Naive thymus-derived CD4-positive, alpha-beta T cell (primary cell): ENCODE data around the gene BORCS6. TPM values are rescaled to one million over a fixed set of nuclear protein-coding genes. Genes with fewer than 3 reads are reported as not detected.
"Not testable (repeated sequence)": the region's sequence is repeated elsewhere in the genome, so short reads cannot be mapped to it uniquely, and the experiment has no call there.

Experiments
- ATAC-seq: fragments of 150-1000 bp; cut with Tn5 transposase; 2 replicates; pipeline ENCODE4 v1.10.0; 2021; ENCODE audit warnings: mild to moderate bottlenecking, moderate library complexity
- CTCF ChIA-PET: fragments of 350-600 bp; sonication (Branson Sonifier 250); formaldehyde crosslinking; loops from one replicate; lab custom pipeline; 2021; ENCODE audit warnings: antibody characterized with exemption; lab: Charles Lee
- POLR2A ChIA-PET: fragments of 350-600 bp; sonication (Branson Sonifier 250); formaldehyde crosslinking; loops from one replicate; lab custom pipeline; 2021; ENCODE audit warnings: antibody characterized with exemption, inconsistent platforms; lab: Charles Lee
- DNase-seq, 9 donors: peaks; one replicate each; pipeline versions ENCODE4 v3.0.0 to v3.0.0-alpha.2; 2020 to 2022; ENCODE audit warnings: mixed read lengths in 1 of 9
- H3K27ac ChIP-seq: one replicate; pipeline ENCODE4 v1.7.0; 2013; ENCODE audit warnings: mild to moderate bottlenecking, low read depth, low read length, moderate library complexity
- H3K27me3 ChIP-seq, 2 donors: one replicate each; pipeline ENCODE4 v1.7.0; 2013; ENCODE audit warnings: low read length in 2 of 2, mild to moderate bottlenecking in 2 of 2, moderate library complexity in 2 of 2; ENCODE audit not compliant: control insufficient read depth in 2 of 2, insufficient read depth in 2 of 2
- H3K36me3 ChIP-seq, 3 experiments: 1 replicate in 2 of 3; 2 replicates in 1 of 3; pipeline ENCODE4 v1.7.0; 2013; ENCODE audit warnings: low read length in 3 of 3, mild to moderate bottlenecking in 3 of 3, moderate library complexity in 1 of 3; ENCODE audit not compliant: insufficient read depth in 3 of 3, control insufficient read depth in 2 of 3
- H3K4me1 ChIP-seq, 2 donors: one replicate each; pipeline ENCODE4 v1.7.0; 2013; ENCODE audit warnings: low read length in 2 of 2, mild to moderate bottlenecking in 2 of 2, moderate library complexity in 1 of 2; ENCODE audit not compliant: control insufficient read depth in 2 of 2, insufficient read depth in 2 of 2
- H3K4me3 ChIP-seq: 2 replicates; pipeline ENCODE4 v1.7.0; 2013; ENCODE audit warnings: mild to moderate bottlenecking, low read length
- H3K9me3 ChIP-seq, 3 experiments: 1 replicate in 2 of 3; 2 replicates in 1 of 3; pipeline ENCODE4 v1.7.0; 2013; ENCODE audit warnings: low read length in 3 of 3; ENCODE audit not compliant: control insufficient read depth in 2 of 3
- H3K27ac Mint-ChIP-seq, 9 donors: one replicate each; pipeline ENCODE4 v1.8.0; 2020 to 2022; ENCODE audit warnings: mixed read lengths in 9 of 9, mild to moderate bottlenecking in 8 of 9, moderate library complexity in 5 of 9, inconsistent platforms in 2 of 9
- H3K27me3 Mint-ChIP-seq, 5 donors: one replicate each; pipeline ENCODE4 v1.8.0; 2021 to 2022; ENCODE audit warnings: mixed read lengths in 5 of 5, mild to moderate bottlenecking in 1 of 5
- H3K36me3 Mint-ChIP-seq, 5 donors: one replicate each; pipeline ENCODE4 v1.8.0; 2020 to 2022; ENCODE audit warnings: mixed read lengths in 5 of 5, mild to moderate bottlenecking in 3 of 5, inconsistent platforms in 1 of 5
- H3K4me1 Mint-ChIP-seq, 7 donors: one replicate each; pipeline ENCODE4 v1.8.0; 2020 to 2022; ENCODE audit warnings: mixed read lengths in 7 of 7, mild to moderate bottlenecking in 3 of 7, inconsistent platforms in 1 of 7
- H3K4me3 Mint-ChIP-seq, 10 donors: one replicate each; pipeline ENCODE4 v1.8.0; 2020 to 2022; ENCODE audit warnings: mild to moderate bottlenecking in 10 of 10, mixed read lengths in 10 of 10, moderate library complexity in 6 of 10, inconsistent platforms in 2 of 10
- H3K9me3 Mint-ChIP-seq, 11 donors: one replicate each; pipeline ENCODE4 v1.8.0; 2020 to 2022; ENCODE audit warnings: mixed read lengths in 11 of 11, mild to moderate bottlenecking in 4 of 11, inconsistent platforms in 1 of 11, moderate library complexity in 1 of 11
- intact Hi-C, 2 donors: fragments of 100-400 bp; cut with micrococcal nuclease; formaldehyde crosslinking; loops; one replicate each; pipeline ENCODE4 v1.15.1; 2023
- polyA plus RNA-seq, 2 donors: library from polyadenylated mRNA; unstranded; fragments of 300-500 nt; fragmentation: Illumina TruSeq; gene quantifications; one replicate each; pipeline ENCODE4 v1.2.3, GENCODE V29; 2021
- total RNA-seq, 6 experiments: library from RNA in 5 of 6; stranded (reverse) in 5 of 6; gene quantifications; 1 replicate in 5 of 6; 2 replicates in 1 of 6; pipeline ENCODE4 v1.2.3 and lab custom pipeline; 2021 to 2026

The BORCS6 gene
- total and polyA plus RNA-seq, 7 experiments from 2014 or later = 5.4 to 23.7 (median 15.8) TPM

DNA sequence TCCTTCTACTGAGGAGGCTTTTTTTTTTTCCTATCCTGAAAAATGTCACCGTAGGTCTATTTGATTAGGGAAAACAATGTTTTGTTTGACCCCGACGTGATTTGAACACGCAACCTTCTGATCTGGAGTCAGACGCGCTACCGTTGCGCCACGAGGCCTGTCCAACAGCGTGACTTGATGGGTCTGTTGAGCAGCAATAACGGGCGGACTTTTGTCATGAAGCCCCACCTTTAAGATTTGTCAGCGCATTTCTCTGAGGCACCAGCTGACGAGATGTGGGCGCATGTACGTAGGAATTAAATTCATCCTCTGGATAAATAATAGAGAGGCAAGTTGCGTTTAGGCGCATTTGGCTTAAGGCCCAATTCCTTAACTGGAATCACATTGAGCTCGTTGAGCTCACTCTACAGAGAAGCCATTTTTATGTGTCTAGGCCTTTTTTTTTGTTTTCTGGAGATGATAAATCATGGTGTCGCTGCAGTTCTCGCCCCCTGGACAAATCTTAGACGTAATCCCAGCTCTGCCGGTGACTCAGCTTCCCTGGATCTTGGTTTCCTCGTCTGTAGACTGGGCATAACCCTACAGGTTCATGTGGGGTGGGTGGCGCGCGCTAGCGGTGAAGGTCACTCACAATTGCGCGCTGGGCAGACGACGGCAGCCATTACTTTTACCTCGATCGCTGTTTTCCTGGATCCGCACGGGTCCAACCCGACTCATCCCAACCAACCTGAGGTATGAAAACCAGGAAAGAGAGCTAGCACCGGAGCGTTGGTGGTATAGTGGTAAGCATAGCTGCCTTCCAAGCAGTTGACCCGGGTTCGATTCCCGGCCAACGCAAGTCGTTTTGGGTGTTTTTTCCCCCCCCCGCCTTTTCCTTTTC lies 31.0 kb upstream of the BORCS6 start:
- peak overlapping the region; percentile 86 to 99 (median 92) for H3K4me3 Mint-ChIP-seq
- Histone ChIP-seq H3K4me3 (peak overlapping the region; percentile 99), H3K27ac (peak overlapping the region; percentile 83), H3K27me3 (no peaks in the 10 kb centered on the region), H3K9me3 (no peaks in the 10 kb centered on the region), H3K36me3 (peaks cover 0 to 4% (median 0%) of the 10 kb centered on the region in 3 experiments), H3K4me1 (peaks cover 12 to 15% of the 10 kb centered on the region in 2 donors)
- ATAC-seq (peak; percentile 39), DNase-seq (peak; percentile 76 to 90 (median 86))
- H3K9me3 Mint-ChIP-seq = peaks cover 0 to 27% (median 0%) of the 10 kb centered on the region in 11 donors
- H3K27ac Mint-ChIP-seq = peak overlapping the region; percentile 95 to 100 (median 99)
- peaks cover 0 to 23% (median 3%) of the 10 kb centered on the region in 5 donors for H3K36me3 Mint-ChIP-seq
- ChIA-PET POLR2A (interaction anchor here (0.6 to 10.9 kb wide), 28 partner anchors 12 to 913 kb away, joined by 3 to 436 read pairs (median 9); partner anchors contain the start of genes ALOXE3, AURKB, BORCS6 and CTC1), CTCF (interaction anchor here (0.6 to 7.2 kb wide), 15 partner anchors 9 to 210 kb away, joined by 3 to 70 read pairs (median 5); partner anchors contain the start of genes ALOXE3, BORCS6, CTC1 and PFAS)
- intact Hi-C loops = loop anchor here (5.0 to 10.0 kb wide), 6 partner anchors 49 to 1206 kb away; partner anchors contain the start of genes CCDC42 (in 1 of the 2), CHD3 (in 1 of the 2), NDEL1 (in 1 of the 2) and RNASEK (in 1 of the 2)
- H3K4me1 Mint-ChIP-seq = peaks cover 14 to 63% (median 53%) of the 10 kb centered on the region in 7 donors
- peaks cover 0 to 17% (median 0%) of the 10 kb centered on the region in 5 donors for H3K27me3 Mint-ChIP-seq

GRCh38 chr17:8214000-8214399 lies 24.0 kb upstream of the BORCS6 start:
- H3K4me1 ChIP-seq, H3K27ac ChIP-seq, H3K27me3 ChIP-seq, H3K27ac Mint-ChIP-seq, H3K27me3 Mint-ChIP-seq, H3K36me3 ChIP-seq, H3K4me3 Mint-ChIP-seq, H3K9me3 Mint-ChIP-seq, H3K9me3 ChIP-seq, CTCF ChIA-PET, H3K36me3 Mint-ChIP-seq, DNase-seq, H3K4me3 ChIP-seq, ATAC-seq: not testable (repeated sequence)
- intact Hi-C loops = loop anchor here in 1 of 2 donors (5.0 kb wide), 1 partner anchor 33 kb away; the partner anchor contains the start of genes CTC1 and PFAS
- H3K4me1 Mint-ChIP-seq = peaks cover 15 to 22% (median 20%) of the 10 kb centered on the region in 7 donors
- POLR2A ChIA-PET = interaction anchor here (0.6 to 7.9 kb wide), 7 partner anchors 9 to 104 kb away, joined by 3 to 91 read pairs (median 5); partner anchors contain the start of gene BORCS6

DNA sequence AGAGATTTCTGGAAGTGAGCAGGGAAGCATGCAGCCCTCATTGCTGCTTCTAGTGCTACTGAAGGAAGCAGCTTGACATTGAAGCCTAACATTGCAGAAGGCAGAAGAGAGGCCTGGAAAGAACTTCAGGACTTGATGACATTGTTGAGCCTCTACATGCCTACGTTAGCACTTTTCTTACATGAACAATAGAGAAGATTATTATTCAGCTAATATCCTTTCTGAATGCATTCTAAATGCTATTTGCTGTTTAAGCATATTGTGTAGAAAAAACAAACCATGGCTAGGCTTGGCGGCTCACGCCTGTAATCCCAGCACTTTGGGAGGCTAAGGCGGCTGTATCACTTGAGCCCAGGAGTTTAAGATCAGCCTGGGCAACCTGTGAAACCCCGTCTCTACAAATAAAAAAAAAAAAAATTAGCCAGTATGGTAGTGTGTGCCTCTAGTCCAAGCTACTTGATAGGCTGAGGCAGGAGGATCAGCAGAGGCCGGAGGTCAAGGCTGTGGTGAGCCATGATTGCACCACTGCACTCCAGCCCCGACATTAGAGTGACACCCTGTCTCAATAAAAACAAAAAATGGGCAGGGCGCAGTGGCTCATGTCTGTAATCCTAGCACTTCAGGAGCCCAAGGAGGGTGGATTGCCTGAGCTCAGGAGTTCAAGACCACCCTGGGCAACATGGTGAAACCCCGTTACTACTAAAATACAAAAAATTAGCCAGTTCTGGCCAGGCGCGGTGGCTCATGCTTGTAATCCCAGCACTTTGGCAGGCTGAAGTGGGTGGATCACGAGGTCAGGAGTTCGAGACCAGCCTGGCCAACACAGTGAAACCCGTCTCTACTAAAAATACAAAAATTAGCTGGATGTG lies 22.6 kb upstream of the BORCS6 start:
- no peak overlapping the region for H3K27ac Mint-ChIP-seq
- Histone ChIP-seq H3K36me3 (no peaks in the 10 kb centered on the region), H3K4me1 (peaks cover 5 to 8% of the 10 kb centered on the region in 2 donors), H3K27me3 (no peaks in the 10 kb centered on the region), H3K9me3 (no peaks in the 10 kb centered on the region), H3K4me3 (no peak overlapping the region), H3K27ac (no peak overlapping the region)
- DNase-seq = no peak
- peaks cover 14 to 23% (median 16%) of the 10 kb centered on the region in 7 donors for H3K4me1 Mint-ChIP-seq
- peaks cover 0 to 8% (median 0%) of the 10 kb centered on the region in 5 donors for H3K36me3 Mint-ChIP-seq
- no peaks in the 10 kb centered on the region for H3K27me3 Mint-ChIP-seq
- POLR2A ChIA-PET = interaction anchor here (0.6 to 9.6 kb wide), 6 partner anchors 11 to 90 kb away, joined by 3 to 110 read pairs (median 18); partner anchors contain the start of genes BORCS6 and CTC1
- intact Hi-C loops = loop anchor here in 1 of 2 donors (5.0 kb wide), 1 partner anchor 35 kb away; the partner anchor contains the start of genes CTC1 and PFAS
- peak overlapping the region in 1 of 10 donors; percentile 92 for H3K4me3 Mint-ChIP-seq
- H3K9me3 Mint-ChIP-seq = no peaks in the 10 kb centered on the region
- ATAC-seq = no peak
- CTCF ChIA-PET = interaction anchor here (1.8 to 2.4 kb wide), 2 partner anchors 9 to 93 kb away, joined by 5 to 6 read pairs; no protein-coding TSS in a partner anchor

- no peaks in the 10 kb centered on the region for H3K9me3 Mint-ChIP-seq
- peaks cover 0 to 16% (median 0%) of the 10 kb centered on the region in 5 donors for H3K36me3 Mint-ChIP-seq
- H3K27me3 Mint-ChIP-seq = no peaks in the 10 kb centered on the region
- POLR2A ChIA-PET = interaction anchor here (1.0 to 9.6 kb wide), 9 partner anchors 8 to 85 kb away, joined by 4 to 110 read pairs (median 6); partner anchors contain the start of genes BORCS6, CTC1 and SLC25A35
- Histone ChIP-seq H3K27ac (peak overlapping the region; percentile 81), H3K4me3 (peak overlapping the region; percentile 91), H3K9me3 (no peaks in the 10 kb centered on the region), H3K4me1 (peaks cover 5 to 8% of the 10 kb centered on the region in 2 donors), H3K27me3 (no peaks in the 10 kb centered on the region), H3K36me3 (no peaks in the 10 kb centered on the region)
- DNase-seq (no peak), ATAC-seq (no peak)
- H3K4me1 Mint-ChIP-seq = peaks cover 14 to 35% (median 16%) of the 10 kb centered on the region in 7 donors
- peak overlapping the region; percentile 60 to 95 (median 86) for H3K27ac Mint-ChIP-seq
- CTCF ChIA-PET = interaction anchor here (0.7 to 2.4 kb wide), 4 partner anchors 11 to 91 kb away, joined by 4 to 6 read pairs (median 5); no protein-coding TSS in a partner anchor
- H3K4me3 Mint-ChIP-seq = peak overlapping the region; percentile 85 to 97 (median 93)
- intact Hi-C loops = loop anchor here (1.0 to 5.0 kb wide), 6 partner anchors 11 to 38 kb away; partner anchors contain the start of genes CTC1 (in 1 of the 2) and PFAS (in 1 of the 2)
Observed at GRCh38 chr17:8210761-8211458, 20.9 kb upstream of the BORCS6 start.

DNA sequence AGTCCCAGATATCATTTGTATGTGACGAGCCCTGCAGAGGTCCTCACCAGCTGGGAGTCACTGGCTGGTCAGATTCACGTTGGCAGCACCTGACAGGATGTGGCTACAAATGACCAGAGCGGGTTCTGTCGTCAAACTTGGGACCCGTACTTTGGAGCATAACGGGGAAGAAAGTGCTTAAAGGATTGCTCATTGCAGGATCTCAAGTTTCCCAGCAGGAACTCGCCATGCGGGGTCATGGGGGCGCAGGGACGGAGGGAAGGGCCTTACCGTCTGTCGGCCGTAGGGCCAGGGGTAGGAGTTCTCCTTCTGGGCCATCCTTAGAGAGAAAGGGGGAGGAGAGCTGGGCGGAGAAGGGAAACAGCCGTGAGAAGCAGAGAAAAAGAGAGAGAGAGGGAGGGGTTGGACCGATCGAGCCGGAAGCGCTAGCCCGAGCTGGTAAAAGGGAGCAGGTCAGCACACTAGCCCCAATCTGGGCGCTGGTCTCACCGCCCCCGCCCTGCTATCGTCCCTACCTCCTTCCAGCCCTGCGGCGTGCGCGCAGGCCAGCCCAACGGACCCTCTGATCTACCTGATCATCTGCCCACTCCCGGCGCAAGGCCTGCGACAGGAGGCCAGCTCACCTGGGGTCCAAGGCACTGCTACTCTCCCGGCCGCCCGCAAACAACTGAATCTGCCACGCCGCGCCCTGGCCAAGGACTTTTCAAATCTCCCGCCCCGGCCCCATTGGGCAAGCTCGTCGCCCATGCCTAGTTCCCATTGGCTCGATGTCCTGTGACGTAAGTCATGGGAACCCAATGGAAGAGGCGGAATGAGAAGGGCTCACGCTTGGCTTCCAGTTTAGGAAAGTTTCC lies 20.2 kb upstream of the BORCS6 start, which contains the start of gene AURKB:
Gene AURKB, minus strand, starts transcription at position 669 of the 854 bp plus-strand sequence. Its CDS starts 351 bp downstream, at position 318.
- H3K4me3 Mint-ChIP-seq = peak within 1 kb of the TSS; percentile 85 to 97 (median 93)
- peaks cover 0 to 16% (median 0%) of the 10 kb centered on the region in 5 donors for H3K36me3 Mint-ChIP-seq
- ATAC-seq = peak; percentile 99
- H3K27me3 Mint-ChIP-seq = no peaks in the 10 kb centered on the region
- ChIA-PET POLR2A (interaction anchor here (0.6 to 9.6 kb wide), 12 partner anchors 9 to 86 kb away, joined by 3 to 110 read pairs (median 5); partner anchors contain the start of genes BORCS6, CTC1, SLC25A35 and TMEM107), CTCF (interaction anchor here (0.6 to 1.0 kb wide), 4 partner anchors 12 to 100 kb away, joined by 4 to 5 read pairs (median 4); no protein-coding TSS in a partner anchor)
- no peaks in the 10 kb centered on the region for H3K9me3 Mint-ChIP-seq
- intact Hi-C loops = loop anchor here (1.0 to 5.0 kb wide), 6 partner anchors 10 to 37 kb away; partner anchors contain the start of genes CTC1 (in 1 of the 2) and PFAS (in 1 of the 2)
- peaks cover 14 to 35% (median 16%) of the 10 kb centered on the region in 7 donors for H3K4me1 Mint-ChIP-seq
- Histone ChIP-seq H3K27me3 (no peaks in the 10 kb centered on the region), H3K27ac (peak within 1 kb of the TSS; percentile 81), H3K36me3 (no peaks in the 10 kb centered on the region), H3K9me3 (no peaks in the 10 kb centered on the region), H3K4me3 (peak within 1 kb of the TSS; percentile 91), H3K4me1 (peaks cover 5 to 8% of the 10 kb centered on the region in 2 donors)
- peak; percentile 76 to 96 (median 90) for DNase-seq
- H3K27ac Mint-ChIP-seq = peak within 1 kb of the TSS; percentile 60 to 95 (median 86)
